ENCODE data around the gene LOC101059915.
A peak's percentile ranks its signal among the peaks of the same experiment; 100 is the strongest.

The LOC101059915 gene

DNA sequence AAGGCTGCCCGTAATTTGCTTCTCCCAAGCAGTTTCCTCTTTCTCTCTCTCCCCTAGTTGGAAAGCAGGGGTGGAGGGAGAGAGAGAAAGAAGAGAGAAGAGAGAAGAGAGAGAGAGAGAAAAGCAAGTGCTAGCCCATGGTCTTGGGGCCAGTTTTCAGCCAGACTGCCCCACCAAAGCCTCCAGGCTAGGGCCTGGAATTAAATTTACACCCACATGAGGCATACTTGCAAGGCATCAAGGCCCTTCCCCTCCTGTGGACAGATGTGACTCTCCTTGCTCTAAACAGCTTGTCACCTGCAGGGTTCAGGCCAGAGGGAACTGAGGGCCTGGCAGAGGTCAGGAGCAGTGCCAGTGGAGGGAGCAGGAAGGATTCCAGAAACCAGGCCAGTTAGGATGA lies 47.4 kb upstream of the LOC101059915 start:
- Histone ChIP-seq H3K4me1 (ENCODE audit: control insufficient read depth in 1 of 2, low read depth in 2 of 2) (peaks cover 4 to 15% of the 10 kb centered on the region in 2 donors), H3K9me3 (no peaks in the 10 kb centered on the region), H3K36me3 (no peaks in the 10 kb centered on the region), H3K4me3 (no peak overlapping the region), H3K27ac (no peak overlapping the region), H3K27me3 (replicated peaks; ENCODE audit: insufficient read depth) (no peaks in the 10 kb centered on the region)
- DNase-seq (ENCODE audit: low spot score) (no peak), ATAC-seq (ENCODE audit: insufficient number of reproducible peaks, low FRiP score, low read depth) (no peak)
- no peak for TF ChIP-seq CTCF (IDR thresholded peaks at IDR 0.05)

DNA sequence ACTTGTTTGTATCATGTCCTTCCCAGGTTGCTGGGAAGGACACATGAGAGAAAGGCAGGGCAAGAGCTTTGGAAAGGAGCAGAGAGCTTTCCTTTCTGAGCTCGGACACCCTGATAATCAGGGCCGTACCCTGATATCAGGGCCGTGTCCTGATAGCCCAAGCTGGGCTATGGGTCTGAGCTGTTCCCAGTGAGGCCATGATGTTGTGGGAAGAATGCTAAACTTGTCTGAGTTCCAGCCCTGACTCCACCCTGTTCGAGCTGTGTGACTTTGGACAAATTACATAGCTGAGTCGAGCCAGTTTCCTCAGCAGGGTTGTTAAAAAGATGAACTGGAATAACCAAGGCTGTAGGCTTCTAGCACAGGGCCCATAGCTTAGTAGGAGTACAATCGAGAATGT lies 45.7 kb upstream of the LOC101059915 start:
- Histone ChIP-seq H3K9me3 (no peaks in the 10 kb centered on the region), H3K4me1 (ENCODE audit: control insufficient read depth in 1 of 2, low read depth in 2 of 2) (peaks cover 4 to 15% of the 10 kb centered on the region in 2 donors), H3K4me3 (no peak overlapping the region), H3K27me3 (replicated peaks; ENCODE audit: insufficient read depth) (no peaks in the 10 kb centered on the region), H3K27ac (peak overlapping the region in 1 of 2 donors; percentile 74), H3K36me3 (no peaks in the 10 kb centered on the region)
- DNase-seq (ENCODE audit: low spot score) (no peak), ATAC-seq (ENCODE audit: insufficient number of reproducible peaks, low FRiP score, low read depth) (no peak)
- no peak for TF ChIP-seq CTCF (IDR thresholded peaks at IDR 0.05)

DNA sequence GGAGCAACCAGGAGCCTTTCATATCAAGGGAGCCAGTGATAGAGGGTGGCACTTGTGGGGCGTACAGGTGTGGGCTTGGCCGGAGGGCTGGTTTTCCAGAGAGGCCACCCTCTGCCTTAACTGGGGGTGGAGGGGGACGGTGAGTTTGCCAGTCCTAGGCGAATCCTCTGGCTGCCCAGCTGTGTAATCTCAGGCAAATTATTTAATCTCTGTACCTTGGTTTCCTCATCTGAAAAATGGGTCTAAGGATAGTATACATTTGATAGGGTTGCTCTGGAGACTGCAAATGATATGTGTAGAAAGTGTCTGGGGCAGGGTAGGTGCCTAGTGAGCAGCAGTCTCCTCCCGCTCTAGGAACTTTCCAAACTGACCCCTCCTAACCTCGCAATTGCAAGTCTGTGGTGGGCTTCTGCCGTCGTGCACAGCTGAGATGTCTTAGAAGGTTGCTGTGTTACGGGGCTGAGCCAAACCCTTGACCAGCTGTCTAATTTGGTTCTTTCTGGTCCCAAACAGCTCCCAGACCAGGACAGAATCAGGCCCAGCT lies 45.2 kb upstream of the LOC101059915 start:
- Histone ChIP-seq H3K4me1 (ENCODE audit: control insufficient read depth in 1 of 2, low read depth in 2 of 2) (peaks cover 4 to 15% of the 10 kb centered on the region in 2 donors), H3K4me3 (no peak overlapping the region), H3K9me3 (no peaks in the 10 kb centered on the region), H3K36me3 (no peaks in the 10 kb centered on the region), H3K27ac (peak overlapping the region in 1 of 2 donors; percentile 74), H3K27me3 (replicated peaks; ENCODE audit: insufficient read depth) (no peaks in the 10 kb centered on the region)
- TF ChIP-seq CTCF (IDR thresholded peaks at IDR 0.05), result no peak
- DNase-seq (ENCODE audit: low spot score) (no peak), ATAC-seq (ENCODE audit: insufficient number of reproducible peaks, low FRiP score, low read depth) (no peak)

- Histone ChIP-seq H3K4me3 (no peak overlapping the region), H3K36me3 (no peaks in the 10 kb centered on the region), H3K27me3 (replicated peaks; ENCODE audit: insufficient read depth) (no peaks in the 10 kb centered on the region), H3K4me1 (ENCODE audit: control insufficient read depth in 1 of 2, low read depth in 2 of 2) (peaks cover 4 to 15% of the 10 kb centered on the region in 2 donors), H3K9me3 (no peaks in the 10 kb centered on the region), H3K27ac (peak overlapping the region; percentile 65 to 74)
- ATAC-seq (ENCODE audit: insufficient number of reproducible peaks, low FRiP score, low read depth) (peak; percentile 69), DNase-seq (ENCODE audit: low spot score) (no peak)
- peak; percentile 31 for TF ChIP-seq CTCF (IDR thresholded peaks at IDR 0.05)
Observed at GRCh38 chrX:71622576-71623450, 44.5 kb upstream of the LOC101059915 start.

- H3K9me3 ChIP-seq, result no peaks in the 10 kb centered on the region
- no peak for ATAC-seq (ENCODE audit: insufficient number of reproducible peaks, low FRiP score, low read depth)
- peaks cover 4 to 15% of the 10 kb centered on the region in 2 donors for H3K4me1 ChIP-seq (ENCODE audit: control insufficient read depth in 1 of 2, low read depth in 2 of 2)
- no peak for DNase-seq (ENCODE audit: low spot score)
- H3K36me3 ChIP-seq, result no peaks in the 10 kb centered on the region
- no peaks in the 10 kb centered on the region for H3K27me3 ChIP-seq (replicated peaks; ENCODE audit: insufficient read depth)
- no peak overlapping the region for H3K27ac ChIP-seq
- TF ChIP-seq CTCF (IDR thresholded peaks at IDR 0.05), result no peak
- H3K4me3 ChIP-seq, result no peak overlapping the region
Observed at GRCh38 chrX:71623714-71624113, 43.6 kb upstream of the LOC101059915 start.

Measured in thoracic aorta (tissue), 2 donors.